GM18909 (cell line): ENCODE data around the gene ACOT9.
"Not testable (repeated sequence)": the region's sequence is repeated elsewhere in the genome, so short reads cannot be mapped to it uniquely, and the experiment has no call there.

Experiments used
- ATAC-seq: cut with Tn5 transposase; IDR thresholded peaks from one replicate; pipeline ENCODE4 v1.9.1; 2021; ENCODE audit warnings: mild to moderate bottlenecking; ENCODE audit not compliant: unreplicated experiment, poor library complexity

Gene ACOT9

DNA sequence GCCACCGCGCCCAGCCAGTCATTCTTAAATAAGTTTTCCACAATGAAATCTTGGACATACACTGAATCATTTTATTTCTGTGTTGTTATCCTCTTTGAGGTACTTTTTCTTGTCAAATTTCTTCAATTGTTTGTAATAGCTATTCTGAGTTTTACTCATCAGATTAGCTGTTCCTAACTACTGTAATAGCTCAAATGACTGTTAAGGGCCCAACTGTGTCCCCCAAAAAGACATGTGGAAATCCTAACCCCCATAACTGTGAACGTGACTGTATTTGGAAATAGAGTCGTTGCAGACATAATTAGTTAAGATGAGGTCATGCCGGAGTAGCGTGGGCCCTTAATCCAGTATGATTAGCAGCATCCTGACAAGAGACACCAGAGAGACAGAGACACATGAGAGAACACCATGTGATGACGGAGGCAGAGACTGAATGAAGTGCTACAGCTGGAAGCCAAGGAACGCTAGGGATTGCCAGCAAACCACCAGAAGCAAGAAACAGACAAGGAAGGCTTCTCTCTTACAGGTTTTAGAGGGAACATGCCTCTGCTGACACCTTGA, 22.9 kb downstream of the ACOT9 start:
- ATAC-seq, result no peak

DNA sequence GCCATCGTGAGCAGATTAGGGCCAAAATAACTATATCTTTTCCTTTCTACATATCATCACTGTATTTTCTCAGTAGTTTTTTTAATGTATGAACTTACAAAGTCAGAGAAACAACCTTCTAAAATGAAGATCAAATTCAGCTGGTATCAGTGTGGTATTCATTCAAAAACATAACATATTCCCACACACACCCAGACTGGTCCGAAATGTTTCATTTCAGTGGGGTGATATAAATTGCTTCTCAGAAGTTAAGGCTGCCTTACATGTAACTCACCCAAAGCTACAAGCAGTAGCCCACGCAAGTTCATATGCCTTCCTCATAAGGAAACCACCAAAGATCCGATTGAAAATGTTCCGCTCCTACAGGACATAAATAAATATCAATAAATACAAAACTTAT, 37.8 kb downstream of the ACOT9 start:
- ATAC-seq, result no peak

DNA sequence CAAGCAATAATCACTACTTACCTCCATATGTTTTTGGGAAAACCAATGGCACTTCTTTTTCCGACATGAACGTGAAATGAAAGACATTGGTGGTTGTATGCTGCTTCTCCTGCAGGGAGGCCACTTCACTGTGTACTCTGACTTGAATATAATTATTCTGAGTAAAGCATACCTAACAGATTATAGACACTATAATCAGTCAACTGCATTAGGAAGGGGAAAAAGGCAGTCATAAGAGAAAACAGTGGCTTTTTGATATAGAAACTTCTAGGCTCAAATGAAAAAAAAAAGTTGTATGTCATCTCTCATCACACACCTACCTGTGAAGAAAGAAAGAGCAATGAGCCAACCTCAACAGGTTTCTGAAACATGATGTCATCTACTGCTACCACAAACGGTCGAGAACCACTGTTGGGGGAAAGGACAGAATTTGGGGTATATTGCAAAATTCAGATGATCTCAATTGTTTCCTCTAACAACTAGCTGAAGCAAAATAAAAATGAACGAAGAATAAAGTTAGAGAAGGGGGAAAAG, 38.3 kb downstream of the ACOT9 start:
- ATAC-seq, result no peak

DNA sequence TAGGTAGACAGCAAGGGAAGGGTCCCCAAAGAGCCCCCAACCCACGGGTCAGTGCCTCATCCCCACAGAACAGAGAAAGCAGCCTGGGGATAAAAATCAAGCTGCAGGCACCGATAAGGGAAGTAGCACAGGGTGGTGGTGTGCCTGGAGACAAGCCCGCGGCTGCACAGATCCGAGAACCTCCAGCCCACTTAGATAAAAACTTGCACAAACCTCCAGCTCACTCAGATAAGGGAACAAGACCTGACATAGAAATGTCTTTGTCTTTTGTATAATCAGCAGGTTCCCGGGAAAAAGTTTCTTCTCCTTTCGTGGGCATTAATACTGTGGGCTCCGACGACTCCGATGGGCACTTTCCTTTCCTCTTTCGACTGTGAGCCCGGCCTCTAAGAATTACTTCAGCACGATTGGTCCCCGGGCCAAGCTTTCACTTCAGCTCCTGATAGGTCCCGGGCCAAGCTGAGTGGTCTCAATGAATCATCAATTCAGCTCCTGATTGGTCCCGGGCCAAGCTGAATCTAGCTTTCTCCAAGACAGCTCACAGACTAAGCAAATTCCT, 43.4 kb downstream of the ACOT9 start:
- ATAC-seq, result peak; percentile 84

DNA sequence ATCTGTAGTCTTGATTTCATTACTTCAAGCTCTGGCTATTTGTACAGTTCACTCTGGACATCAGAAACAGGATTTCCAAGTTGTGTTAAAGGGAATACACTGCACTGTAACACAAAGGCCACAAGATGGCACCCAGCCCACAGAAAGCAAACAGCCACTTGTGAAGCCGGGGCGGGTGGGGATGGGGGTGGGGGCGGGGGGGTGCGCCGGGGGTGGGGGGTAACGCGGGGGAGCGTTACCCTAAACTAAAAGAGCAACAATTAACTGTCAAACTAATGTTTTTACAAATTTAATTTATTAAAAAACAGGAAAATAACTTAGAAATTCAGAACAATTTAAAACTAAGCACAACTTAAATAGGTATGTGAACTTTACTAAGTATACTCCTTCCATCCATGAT, 48.5 kb downstream of the ACOT9 start:
- ATAC-seq, result peak; percentile 71

DNA sequence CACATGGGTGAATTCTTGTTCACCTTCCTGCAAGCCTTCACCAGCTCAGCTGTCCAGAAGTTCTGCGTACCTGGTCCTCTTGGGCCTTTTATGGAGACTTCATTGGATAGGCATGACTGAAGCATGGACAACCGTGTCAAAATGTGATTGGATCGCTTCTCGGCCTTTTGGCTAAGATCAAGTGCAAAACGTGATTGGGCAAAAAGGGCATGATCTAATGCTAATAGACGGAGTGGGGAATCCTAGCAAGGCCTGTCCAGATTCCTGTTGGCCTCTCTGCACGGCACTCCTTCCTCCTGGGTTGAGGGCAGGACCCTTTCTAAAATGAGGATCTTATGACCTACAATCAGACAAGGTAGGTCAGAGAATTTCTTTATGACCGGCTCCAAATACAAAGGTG, 50.9 kb downstream of the ACOT9 start:
- ATAC-seq, result no peak

DNA sequence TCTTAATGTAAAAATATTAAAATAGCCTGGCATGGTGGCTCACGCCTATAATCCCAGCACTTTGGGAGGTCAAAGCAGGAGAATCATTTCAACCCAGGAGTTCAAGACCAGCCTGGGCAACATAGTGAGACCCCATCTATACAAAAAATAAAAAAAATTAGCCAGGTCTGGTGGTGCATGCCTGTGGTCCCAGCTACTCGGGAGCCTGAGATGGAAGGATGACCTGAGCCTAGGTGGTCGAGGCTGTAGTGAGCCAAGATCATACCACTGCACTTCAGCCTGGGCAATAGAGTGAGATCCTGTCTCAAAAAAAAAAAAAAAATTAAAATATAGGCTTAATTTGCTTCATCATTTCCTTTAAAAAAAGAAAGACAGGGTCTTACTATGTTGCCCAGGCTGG, 66.6 kb downstream of the ACOT9 start:
- not testable (repeated sequence) for ATAC-seq

DNA sequence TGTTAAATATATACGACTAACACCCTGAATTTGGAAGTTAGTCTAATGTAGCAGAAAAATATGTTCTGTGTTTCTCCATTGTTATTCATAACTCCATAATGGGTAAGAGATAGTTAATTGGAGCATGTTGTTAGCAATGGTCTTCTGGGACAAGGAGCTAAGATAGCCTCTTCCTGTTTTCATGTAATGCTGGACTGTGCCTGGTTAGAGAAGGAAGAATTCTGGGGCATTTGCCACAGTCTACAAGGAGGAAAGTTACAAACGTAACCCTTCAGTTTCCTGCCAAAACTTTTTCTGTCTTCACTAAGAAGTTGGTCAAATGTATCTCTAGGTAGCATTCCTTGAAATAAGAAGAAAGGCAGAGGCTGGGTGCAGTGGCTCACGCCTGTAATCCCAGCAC, 70.0 kb downstream of the ACOT9 start:
- ATAC-seq, result no peak

DNA sequence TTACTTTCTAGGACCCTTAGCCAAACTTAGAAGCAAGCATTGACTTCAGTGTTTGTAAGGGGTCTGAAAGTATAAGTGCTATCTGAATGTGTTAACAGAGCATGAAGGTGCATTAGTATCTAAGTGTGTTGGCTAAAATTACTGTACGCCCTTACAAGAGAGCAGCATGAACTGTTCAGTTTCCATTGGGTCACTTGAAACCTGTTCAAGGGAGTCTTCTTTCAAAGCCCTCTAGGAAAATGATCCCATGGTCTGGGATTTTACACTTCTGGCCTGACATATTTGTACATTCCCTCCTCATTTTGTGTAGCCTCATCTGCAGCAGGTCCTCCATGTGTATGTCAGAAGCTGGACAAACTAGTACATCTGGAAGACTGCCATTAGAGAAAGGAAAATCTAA, 72.5 kb downstream of the ACOT9 start:
- no peak for ATAC-seq

DNA sequence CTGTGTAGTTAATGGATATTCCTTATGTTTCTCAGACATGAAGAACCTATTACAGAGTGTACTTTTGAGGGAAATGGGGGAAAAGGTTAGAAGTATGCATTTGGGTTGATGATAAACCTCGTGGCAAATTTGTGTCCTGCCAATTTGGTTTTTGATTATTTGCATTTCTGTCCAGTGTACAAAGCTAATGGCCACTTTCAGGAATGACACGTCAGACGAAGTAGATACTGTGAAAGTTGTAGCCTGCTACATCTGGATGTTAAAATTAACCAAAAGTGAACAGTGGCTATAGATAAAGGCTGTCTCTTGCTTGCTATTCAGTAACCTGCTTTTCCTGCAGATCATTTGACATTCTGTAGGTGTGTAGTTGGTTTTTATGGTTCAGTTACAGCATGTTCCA, 74.7 kb downstream of the ACOT9 start:
- peak; percentile 43 for ATAC-seq

DNA sequence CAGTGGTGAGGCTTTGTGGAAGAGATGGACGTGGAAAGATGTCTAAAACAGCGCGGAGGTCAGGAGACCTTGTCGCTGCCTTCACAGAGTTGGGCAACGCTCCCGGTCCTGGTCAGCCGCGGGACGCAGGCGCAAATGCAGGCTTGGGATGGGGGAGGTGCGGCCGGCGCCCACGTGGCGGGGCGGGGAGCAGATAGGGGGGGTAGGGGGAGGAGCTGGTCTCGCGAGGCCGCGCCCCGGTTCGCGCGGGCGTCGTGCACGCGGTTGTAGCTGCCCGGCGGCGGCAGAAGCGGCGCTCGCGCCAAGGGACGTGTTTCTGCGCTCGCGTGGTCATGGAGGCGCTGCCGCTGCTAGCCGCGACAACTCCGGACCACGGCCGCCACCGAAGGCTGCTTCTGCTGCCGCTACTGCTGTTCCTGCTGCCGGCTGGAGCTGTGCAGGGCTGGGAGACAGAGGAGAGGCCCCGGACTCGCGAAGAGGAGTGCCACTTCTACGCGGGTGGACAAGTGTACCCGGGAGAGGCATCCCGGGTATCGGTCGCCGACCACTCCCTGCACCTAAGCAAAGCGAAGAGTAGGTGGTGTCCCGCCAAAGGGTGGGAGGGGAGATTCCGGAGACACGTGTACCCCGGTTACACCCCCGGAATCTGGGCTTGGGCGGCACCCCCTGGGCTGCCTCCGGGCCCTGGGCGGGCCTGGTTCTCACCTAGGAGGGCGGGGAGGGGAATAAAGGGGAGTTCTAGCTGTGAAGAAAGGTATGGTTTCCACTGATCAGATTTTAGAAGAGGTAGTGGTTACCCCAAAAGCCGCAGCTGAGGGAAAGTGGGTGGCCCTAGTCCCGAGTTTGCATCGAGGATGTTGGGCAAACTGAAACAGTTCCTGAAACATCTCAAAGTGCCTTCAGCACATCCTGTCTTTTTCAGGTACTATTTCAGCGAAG, 75.6 kb downstream of the ACOT9 start, which contains the start of gene PRDX4:
Gene PRDX4, plus strand, starts transcription at position 255 of the 939 bp plus-strand sequence. Its CDS starts 78 bp downstream, at position 333.
- ATAC-seq, result peak; percentile 65

DNA sequence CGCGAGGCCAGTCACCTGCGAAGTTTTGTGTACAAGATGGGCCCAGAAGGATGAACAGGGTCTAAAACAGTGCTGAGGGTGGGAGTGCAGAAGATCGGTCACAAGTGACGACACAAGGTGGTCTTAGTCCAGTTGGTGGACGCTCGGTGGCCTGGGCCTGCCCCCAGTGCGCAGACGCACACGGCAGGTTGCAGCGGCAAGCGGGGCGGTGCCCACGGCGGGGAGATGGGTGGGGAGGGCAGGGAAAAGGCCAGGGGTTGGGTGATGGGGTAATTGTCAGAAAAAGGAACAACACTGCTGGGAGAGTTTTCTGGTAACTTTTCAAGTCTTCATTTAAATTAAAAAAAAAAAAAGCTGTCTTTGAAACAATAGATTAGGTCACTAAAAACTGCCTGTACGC, 76.8 kb downstream of the ACOT9 start:
- ATAC-seq, result no peak

DNA sequence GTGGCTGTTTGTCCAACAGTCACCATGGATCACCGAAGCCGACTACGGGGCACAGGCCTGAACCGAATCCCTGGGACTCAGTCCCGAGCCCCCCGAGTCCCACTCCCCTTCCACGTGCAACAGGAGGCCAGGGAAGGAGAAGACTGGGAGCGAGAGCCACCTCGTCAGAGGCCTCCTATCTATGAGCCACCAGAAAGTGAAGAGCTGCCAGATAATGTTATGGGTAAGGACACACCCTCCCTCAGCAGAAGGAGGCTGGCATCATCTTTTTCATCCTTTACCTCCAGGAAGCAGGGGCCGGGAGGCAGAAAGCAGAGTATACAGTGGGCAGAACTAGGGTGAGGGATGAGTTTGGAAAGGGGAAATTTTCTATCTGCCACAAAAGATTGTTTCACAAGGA, 78.6 kb downstream of the ACOT9 start:
- no peak for ATAC-seq

DNA sequence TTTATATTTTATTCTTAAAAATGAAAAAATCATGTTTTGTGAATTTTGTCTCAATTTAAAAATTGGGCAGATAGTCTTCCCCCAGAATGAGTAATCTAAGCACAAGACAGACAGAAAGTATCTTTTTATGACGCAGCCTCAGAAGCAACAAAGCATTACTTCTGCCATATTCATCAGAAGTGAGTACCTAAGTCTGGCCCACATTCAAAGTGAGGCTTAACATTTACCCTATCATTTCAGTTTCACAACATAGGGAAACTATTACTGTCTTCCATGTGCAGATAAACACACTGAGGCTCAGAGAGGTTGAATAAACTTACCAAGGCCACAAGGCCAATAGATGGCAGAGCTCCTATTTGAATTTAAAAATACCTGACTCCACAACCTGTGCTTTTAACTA, 80.2 kb downstream of the ACOT9 start:
- peak; percentile 43 for ATAC-seq

DNA sequence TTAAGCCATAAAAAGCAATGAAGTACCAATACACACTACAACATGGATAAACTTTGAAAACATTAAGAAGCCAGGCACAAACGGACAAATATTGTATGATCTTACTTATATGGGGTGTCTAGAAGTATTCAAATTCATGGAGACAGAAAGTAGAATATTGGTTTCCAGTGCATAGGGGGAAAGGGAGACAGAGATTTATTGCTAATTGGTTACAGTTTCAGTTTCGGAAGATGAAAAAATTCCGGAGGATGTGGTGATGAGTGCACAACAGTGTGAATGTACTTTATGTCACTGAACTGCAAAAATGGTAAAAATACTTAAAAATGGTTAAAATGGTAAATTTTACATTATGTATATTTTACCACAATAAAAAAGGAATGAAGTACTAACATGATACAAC, 80.9 kb downstream of the ACOT9 start:
- ATAC-seq, result peak; percentile 53

DNA sequence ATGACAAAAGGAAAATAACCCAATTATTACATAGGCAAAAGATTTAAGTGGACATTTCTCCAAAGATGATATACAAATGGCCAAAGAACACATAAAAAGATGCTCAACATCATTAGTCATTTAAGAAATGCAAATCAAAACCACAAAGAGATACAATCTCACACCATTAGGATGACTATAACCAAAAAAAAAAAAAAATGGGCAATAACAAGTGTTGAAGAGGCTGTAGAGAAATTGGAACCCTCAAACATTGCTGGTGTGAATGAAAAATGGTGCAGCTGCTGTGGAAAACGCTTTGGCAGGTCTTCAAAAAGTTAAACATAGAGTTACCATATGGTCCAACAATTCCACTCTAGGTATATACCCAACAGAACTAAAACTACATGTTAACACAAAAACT, 81.4 kb downstream of the ACOT9 start:
- ATAC-seq, result no peak

DNA sequence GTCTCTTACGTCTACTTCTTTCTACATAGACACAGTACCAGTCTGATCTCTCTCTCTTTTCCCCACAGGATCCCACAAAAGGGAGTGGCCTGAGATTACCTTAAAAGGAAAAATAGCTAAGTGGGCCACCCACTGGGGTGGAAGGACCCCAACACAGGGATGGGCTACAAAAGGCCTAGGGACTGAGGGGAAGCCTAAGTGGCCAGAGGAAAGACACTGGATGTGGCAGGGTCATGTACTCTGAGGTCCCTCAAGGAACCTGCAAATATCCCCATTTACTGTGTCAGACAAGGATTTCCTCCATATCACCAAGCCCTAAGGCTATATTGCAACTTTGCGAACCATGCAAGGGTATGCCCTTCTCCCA, 82.3 kb downstream of the ACOT9 start:
- no peak for ATAC-seq

DNA sequence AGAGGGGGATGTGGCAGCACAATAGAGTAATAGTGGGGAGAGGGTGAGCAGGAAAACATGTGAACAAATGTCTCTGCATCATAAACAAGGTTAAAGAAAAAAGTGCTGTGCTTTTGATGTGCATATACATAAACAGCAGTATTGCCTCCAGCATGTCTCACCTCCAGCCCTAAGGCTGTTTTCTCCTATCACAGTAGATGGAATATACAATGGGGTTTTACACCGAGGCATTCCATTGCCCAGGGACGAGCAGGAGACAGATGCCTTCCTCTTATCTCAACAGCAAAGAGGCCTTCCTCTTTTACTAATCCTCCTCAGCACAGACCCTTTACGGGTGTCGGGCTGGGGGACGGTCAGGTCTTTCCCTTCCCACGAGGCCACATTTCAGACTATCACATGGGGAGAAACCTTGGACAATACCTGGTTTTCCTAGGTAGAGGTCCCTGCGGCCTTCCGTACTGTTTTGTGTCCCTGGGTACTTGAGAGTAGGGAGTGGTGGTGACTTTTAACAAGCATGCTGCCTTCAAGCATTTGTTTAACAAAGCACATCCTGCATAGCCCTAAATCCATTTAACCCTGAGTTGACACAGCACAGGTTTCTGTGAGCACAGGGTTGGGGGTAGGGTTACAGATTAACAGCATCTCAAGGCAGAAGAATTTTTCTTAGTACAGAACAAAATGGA, 82.9 kb downstream of the ACOT9 start:
- ATAC-seq, result not testable (repeated sequence)

DNA sequence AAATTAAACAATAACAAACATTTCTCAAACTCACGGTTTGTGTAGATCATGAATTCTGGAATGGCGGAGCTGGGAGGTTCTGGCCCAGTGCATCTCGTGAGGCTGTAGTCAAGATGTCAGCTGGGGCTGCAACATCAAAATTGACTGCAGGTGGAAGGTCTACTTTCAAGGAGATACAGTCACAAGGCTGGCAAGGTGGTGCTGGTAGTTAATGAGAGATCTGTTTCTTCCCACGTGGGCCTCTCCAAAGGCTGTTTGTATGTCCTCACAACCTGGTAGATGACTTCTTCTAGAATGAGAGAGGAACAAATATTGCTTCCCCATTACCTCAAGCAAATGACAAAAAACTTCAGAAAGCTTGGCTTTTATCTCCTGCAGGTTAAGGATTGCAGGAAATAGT, 83.7 kb downstream of the ACOT9 start:
- no peak for ATAC-seq

DNA sequence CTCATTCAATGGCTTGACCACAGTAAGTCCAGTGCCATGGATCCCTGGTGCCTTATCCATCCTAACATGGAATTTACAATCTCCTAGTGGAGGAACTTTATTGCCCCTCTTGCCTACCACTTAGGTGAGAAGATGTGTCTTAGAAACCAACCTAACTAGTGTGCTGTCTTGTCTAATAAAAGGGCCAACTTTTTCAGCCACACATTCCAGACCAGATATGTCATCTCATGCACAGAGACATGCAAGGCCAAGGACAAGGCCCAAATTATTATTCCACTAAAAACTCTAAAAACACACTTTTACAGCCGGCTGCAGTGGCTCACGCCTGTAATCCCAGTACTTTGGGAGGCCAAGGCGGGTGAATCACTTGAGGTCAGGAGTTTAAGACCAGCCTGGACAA, 86.4 kb downstream of the ACOT9 start:
- ATAC-seq, result no peak

DNA sequence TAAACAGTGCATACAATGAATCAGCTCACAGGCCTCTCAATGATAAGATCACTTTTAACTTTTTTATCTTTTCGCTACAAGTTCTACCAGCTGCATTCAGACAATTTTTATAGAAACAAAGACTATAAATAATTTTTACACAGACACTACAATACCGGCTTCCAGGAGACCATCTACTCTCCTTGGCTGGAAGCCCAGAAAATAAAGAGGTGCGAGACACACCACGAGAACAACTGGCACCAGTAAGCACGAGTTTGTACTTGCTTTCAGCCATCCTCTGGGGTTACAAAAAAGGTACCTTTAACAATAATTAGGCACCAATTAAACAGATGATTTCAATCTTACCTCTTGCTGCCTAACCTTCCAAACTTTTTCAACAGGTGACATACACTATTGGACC, 87.0 kb downstream of the ACOT9 start:
- ATAC-seq, result no peak
